ENCODE measurements around the gene TSBP1. TPM values are rescaled to one million over a fixed set of nuclear protein-coding genes. Genes with fewer than 3 reads are reported as not detected.

TSBP1 gene
- total and polyA plus RNA-seq, 11 donors = not detected

DNA sequence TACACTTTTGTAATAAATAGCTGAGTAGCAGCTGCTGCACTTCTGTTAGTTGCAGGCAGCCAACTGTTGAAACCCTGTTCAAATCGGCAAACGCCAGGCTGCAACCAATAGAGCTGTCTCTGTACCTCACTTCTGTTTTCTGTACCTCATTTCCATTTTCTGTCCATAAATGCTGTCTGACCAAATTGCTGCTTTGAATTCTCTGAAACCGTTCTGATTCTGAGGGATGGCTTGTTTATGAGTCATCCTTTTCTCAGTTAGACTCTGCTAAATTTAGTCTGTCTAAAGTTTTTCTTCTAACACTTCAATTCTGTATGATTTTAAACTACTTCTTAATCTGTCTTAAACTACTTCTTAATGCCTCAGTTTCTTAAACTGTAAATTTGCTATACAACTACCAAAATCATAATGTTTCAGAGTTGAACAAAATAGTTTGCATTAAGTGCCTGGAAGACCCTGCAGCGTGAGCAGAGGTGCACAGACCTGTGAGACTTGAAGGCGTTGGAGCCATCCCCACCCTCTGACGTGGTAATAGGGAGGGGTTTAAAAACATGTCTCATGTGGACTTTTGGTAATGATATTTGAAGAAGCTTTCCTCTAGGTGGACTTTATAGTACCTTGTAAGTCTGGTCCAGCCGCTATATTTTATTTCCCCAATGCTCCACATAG is 25.7 kb upstream of the TSBP1 start:
- TF ChIP-seq POLR2A (IDR thresholded peaks at IDR 0.05) = no peak
- TF ChIP-seq, protein P1, sequence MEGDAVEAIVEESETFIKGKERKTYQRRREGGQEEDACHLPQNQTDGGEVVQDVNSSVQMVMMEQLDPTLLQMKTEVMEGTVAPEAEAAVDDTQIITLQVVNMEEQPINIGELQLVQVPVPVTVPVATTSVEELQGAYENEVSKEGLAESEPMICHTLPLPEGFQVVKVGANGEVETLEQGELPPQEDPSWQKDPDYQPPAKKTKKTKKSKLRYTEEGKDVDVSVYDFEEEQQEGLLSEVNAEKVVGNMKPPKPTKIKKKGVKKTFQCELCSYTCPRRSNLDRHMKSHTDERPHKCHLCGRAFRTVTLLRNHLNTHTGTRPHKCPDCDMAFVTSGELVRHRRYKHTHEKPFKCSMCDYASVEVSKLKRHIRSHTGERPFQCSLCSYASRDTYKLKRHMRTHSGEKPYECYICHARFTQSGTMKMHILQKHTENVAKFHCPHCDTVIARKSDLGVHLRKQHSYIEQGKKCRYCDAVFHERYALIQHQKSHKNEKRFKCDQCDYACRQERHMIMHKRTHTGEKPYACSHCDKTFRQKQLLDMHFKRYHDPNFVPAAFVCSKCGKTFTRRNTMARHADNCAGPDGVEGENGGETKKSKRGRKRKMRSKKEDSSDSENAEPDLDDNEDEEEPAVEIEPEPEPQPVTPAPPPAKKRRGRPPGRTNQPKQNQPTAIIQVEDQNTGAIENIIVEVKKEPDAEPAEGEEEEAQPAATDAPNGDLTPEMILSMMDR (IDR thresholded peaks at IDR 0.05) = no peak
- intact Hi-C loops (cut with DNase I) = loop anchor here in 1 of 10 donors (10.0 kb wide), 1 partner anchor 153 kb away; no protein-coding TSS in a partner anchor

DNA sequence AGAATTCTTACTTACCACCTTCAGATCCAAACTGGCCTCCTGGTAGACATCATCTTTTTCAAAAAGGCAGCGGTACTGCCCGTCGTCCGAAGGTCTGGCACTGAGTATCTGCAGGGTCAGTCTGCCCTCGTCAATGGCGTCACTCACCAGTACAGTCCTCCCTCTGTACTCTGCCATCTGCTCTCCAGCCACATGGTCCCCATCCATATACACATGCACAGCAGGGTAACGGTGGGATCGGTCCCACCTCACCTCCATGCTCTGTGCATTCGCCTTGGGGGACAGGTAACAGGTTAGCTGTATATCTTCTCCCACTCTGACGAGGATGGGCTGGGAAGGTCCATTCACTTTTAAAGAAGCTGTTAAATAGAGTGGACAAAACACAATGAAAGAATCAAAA is 24.3 kb upstream of the TSBP1 start:
- TF ChIP-seq, protein P1 (IDR thresholded peaks at IDR 0.05) = no peak
- TF ChIP-seq POLR2A (IDR thresholded peaks at IDR 0.05) = no peak
- ATAC-seq = no peak
- peaks cover 0 to 16% (median 0%) of the 10 kb centered on the region in 9 donors for H3K27me3 ChIP-seq
- peaks cover 0 to 15% (median 0%) of the 10 kb centered on the region in 12 donors for H3K4me1 ChIP-seq
- intact Hi-C loops (cut with DNase I) = loop anchor here in 1 of 10 donors (10.0 kb wide), 1 partner anchor 151 kb away; no protein-coding TSS in a partner anchor
- no peaks in the 10 kb centered on the region for H3K9me3 ChIP-seq
- no peak for DNase-seq
- H3K27ac ChIP-seq = no peak overlapping the region
- no peak overlapping the region for H3K4me3 ChIP-seq
- WGBS, 4 donors = 86 to 96% (median 93%) methylated on average over 9 to 10 of the region's 10 CpGs
- H3K36me3 ChIP-seq = no peaks in the 10 kb centered on the region

More for the DNA sequence above, 25.7 kb upstream of the TSBP1 start:
- Histone ChIP-seq H3K9me3 (no peaks in the 10 kb centered on the region), H3K4me3 (no peak overlapping the region), H3K27ac (no peak overlapping the region), H3K27me3 (peaks cover 0 to 13% (median 0%) of the 10 kb centered on the region in 9 donors), H3K36me3 (no peaks in the 10 kb centered on the region), H3K4me1 (peaks cover 0 to 15% (median 0%) of the 10 kb centered on the region in 12 donors)
- ATAC-seq (no peak), DNase-seq (no peak)
- WGBS, 4 donors = 72 to 83% (median 80%) methylated on average over 7 of the region's 7 CpGs

DNA sequence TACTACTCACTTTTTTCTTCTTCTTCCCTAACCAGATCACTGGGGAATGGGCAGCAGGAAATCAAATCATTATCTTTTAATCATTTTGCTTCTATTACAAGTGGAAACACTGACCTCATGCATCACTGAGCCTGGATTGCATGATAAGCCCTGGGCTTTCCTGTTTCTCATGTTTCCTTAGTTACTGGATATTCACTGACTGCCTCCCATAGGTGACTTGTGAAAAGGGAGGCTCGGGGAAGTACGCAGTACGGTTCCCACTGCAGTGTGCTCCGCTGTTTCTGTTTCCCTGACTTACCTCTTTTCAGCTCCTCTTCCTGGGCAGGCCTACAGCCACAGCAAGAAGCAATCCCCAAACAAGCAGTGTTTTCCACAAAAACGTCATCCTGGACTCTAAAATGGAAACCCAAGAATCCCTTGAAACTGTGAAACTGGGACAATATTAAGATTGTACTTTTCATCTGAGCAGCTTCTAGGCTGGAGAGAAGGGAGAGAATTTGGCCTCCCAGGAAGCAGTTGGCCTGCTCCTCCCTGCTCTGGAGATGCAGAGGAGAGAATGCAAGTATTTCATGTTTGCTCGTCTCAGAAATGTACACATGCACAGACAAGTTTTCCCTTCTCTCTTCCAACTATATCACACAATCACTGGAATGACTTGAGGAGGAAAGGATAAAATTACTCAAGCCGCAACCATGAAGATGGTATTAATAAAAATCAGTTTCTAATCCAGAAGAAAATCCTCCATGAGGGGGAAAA is 22.1 kb upstream of the TSBP1 start:
- intact Hi-C loops (cut with DNase I) = loop anchor here in 6 of 10 donors (1.0 to 10.0 kb wide), 4 partner anchors 137 to 149 kb away; no protein-coding TSS in a partner anchor
- WGBS, 4 donors = 48 to 57% (median 52%) methylated on average over 7 of the region's 7 CpGs
- DNase-seq = peak in 3 of 5 donors; percentile 30 to 58 (median 31)
- H3K27me3 ChIP-seq = peaks cover 0 to 14% (median 0%) of the 10 kb centered on the region in 9 donors
- TF ChIP-seq POLR2A (IDR thresholded peaks at IDR 0.05) = peak in 1 of 2 donors; percentile 14
- TF ChIP-seq, protein P1 (IDR thresholded peaks at IDR 0.05) = peak in 2 of 12 donors; percentile 16 to 42
- no peak overlapping the region for H3K4me3 ChIP-seq
- ATAC-seq = peak; percentile 81 to 99 (median 89)
- peaks cover 0 to 15% (median 0%) of the 10 kb centered on the region in 12 donors for H3K4me1 ChIP-seq
- H3K27ac ChIP-seq = peak overlapping the region in 11 of 12 donors; percentile 4 to 83 (median 53)
- no peaks in the 10 kb centered on the region for H3K9me3 ChIP-seq
- H3K36me3 ChIP-seq = no peaks in the 10 kb centered on the region

DNA sequence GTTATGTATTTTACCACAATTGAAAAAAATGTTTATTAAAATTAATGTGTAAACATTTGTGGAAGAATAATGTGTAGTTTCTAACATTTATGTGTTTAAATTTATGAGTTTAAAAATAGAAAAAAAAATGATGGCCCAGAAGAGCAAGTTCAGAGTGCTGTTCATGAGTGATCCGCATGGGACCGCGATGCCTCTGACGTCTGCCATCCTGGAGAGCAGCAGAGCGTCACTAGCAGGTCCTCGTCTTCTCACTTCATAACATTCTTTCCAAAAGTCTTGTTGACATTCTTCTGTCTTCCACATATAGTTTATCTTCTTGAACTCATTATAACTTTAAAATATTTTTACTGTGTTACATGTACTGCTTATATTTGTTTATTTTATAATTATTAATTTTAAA is 19.8 kb upstream of the TSBP1 start:
- TF ChIP-seq, protein P1 (IDR thresholded peaks at IDR 0.05) = no peak
- no peak for TF ChIP-seq POLR2A (IDR thresholded peaks at IDR 0.05)
- intact Hi-C loops (cut with DNase I) = loop anchor here in 5 of 10 donors (5.0 to 10.0 kb wide), 3 partner anchors 134 to 147 kb away; no protein-coding TSS in a partner anchor

More for the DNA sequence above, 19.8 kb upstream of the TSBP1 start:
- Histone ChIP-seq H3K27ac (no peak overlapping the region), H3K4me1 (peaks cover 0 to 15% (median 0%) of the 10 kb centered on the region in 12 donors), H3K9me3 (no peaks in the 10 kb centered on the region), H3K4me3 (no peak overlapping the region), H3K27me3 (peaks cover 0 to 9% (median 0%) of the 10 kb centered on the region in 9 donors), H3K36me3 (no peaks in the 10 kb centered on the region)
- no peak for DNase-seq
- 81 to 88% (median 84%) methylated on average over 6 of the region's 6 CpGs for WGBS, 4 donors
- ATAC-seq = no peak

All from heart left ventricle (tissue), 16 donors.